ENCODE measurements around the gene RAB42.

DNA sequence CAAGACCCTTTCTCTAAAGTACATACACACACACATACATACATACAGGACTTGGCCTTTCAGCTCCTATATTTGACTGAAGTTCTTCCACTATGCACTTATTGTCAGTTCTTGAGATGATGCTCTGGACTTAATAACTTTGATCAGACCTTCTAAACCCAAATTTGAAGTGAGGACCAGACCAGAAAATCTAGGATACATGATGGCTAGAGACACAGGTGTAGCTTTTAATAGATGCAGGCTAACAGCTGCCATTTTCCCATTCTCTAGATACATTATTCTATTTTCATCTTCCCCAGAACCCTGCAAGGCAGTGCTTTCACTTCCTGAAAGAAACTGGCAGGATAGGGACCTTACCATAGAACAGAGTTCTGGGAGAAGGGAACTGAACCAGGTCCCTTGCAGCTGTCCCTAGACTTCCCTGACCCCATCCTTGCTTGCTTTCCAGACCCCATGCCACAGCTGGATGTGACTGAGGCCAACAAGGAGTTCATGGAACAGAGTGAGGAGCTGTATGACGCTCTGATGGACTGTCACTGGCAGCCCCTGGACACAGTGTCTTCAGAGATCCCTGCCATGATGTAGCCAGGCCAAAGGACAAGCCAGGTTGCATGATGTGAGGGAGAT, 14.9 kb upstream of the RAB42 start:
- no peak for TF ChIP-seq ZKSCAN1 (IDR thresholded peaks at IDR 0.05; ENCODE audit: low read depth, low read length)
- TF ChIP-seq, protein P1, sequence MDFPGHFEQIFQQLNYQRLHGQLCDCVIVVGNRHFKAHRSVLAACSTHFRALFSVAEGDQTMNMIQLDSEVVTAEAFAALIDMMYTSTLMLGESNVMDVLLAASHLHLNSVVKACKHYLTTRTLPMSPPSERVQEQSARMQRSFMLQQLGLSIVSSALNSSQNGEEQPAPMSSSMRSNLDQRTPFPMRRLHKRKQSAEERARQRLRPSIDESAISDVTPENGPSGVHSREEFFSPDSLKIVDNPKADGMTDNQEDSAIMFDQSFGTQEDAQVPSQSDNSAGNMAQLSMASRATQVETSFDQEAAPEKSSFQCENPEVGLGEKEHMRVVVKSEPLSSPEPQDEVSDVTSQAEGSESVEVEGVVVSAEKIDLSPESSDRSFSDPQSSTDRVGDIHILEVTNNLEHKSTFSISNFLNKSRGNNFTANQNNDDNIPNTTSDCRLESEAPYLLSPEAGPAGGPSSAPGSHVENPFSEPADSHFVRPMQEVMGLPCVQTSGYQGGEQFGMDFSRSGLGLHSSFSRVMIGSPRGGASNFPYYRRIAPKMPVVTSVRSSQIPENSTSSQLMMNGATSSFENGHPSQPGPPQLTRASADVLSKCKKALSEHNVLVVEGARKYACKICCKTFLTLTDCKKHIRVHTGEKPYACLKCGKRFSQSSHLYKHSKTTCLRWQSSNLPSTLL (IDR thresholded peaks at IDR 0.05) = no peak
- no peak for TF ChIP-seq EZH2 (IDR thresholded peaks at IDR 0.05; ENCODE audit: borderline replicate concordance, low read depth, low read length)
- TF ChIP-seq, protein P2, sequence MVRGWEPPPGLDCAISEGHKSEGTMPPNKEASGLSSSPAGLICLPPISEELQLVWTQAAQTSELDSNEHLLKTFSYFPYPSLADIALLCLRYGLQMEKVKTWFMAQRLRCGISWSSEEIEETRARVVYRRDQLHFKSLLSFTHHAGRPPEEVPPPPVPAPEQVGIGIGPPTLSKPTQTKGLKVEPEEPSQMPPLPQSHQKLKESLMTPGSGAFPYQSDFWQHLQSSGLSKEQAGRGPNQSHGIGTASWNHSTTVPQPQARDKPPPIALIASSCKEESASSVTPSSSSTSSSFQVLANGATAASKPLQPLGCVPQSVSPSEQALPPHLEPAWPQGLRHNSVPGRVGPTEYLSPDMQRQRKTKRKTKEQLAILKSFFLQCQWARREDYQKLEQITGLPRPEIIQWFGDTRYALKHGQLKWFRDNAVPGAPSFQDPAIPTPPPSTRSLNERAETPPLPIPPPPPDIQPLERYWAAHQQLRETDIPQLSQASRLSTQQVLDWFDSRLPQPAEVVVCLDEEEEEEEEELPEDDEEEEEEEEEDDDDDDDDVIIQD (CRISPR knock-in tag; IDR thresholded peaks at IDR 0.05) = no peak
